Liver (tissue), 9 donors: ENCODE results near the gene TMEM231. TPM values are rescaled to one million over a fixed set of nuclear protein-coding genes. Genes with fewer than 3 reads are reported as not detected.
"Not testable (repeated sequence)": the region's sequence is repeated elsewhere in the genome, so short reads cannot be mapped to it uniquely, and the experiment has no call there.

ENCODE experiments used
- DNase-seq: peaks from one replicate; pipeline ENCODE4 v3.0.0-alpha.2; 2017; ENCODE audit warnings: low spot score
- H3K27ac ChIP-seq, 2 donors: one replicate each; pipeline ENCODE4 v1.7.0; 2013; ENCODE audit warnings: inconsistent platforms in 2 of 2, low read length in 2 of 2, control low read depth in 1 of 2, low read depth in 1 of 2, mild to moderate bottlenecking in 1 of 2
- H3K27me3 ChIP-seq, 4 donors: one replicate each; pipeline versions ENCODE4 v1.6.1 to v1.7.0; 2013; ENCODE audit warnings: low read length in 3 of 4, inconsistent platforms in 1 of 4, mild to moderate bottlenecking in 1 of 4, moderate library complexity in 1 of 4; ENCODE audit not compliant: control insufficient read depth in 4 of 4, insufficient read depth in 4 of 4
- H3K36me3 ChIP-seq, 4 donors: one replicate each; pipeline versions ENCODE4 v1.6.1 to v1.7.0; 2013; ENCODE audit warnings: low read length in 3 of 4, mild to moderate bottlenecking in 3 of 4, low read depth in 1 of 4, moderate library complexity in 1 of 4; ENCODE audit not compliant: control insufficient read depth in 4 of 4, insufficient read depth in 3 of 4
- H3K4me1 ChIP-seq, 4 donors: one replicate each; pipeline versions ENCODE4 v1.6.1 to v1.7.0; 2013; ENCODE audit warnings: low read length in 3 of 4, mild to moderate bottlenecking in 3 of 4, moderate library complexity in 1 of 4; ENCODE audit not compliant: control insufficient read depth in 4 of 4, insufficient read depth in 4 of 4
- H3K4me3 ChIP-seq, 3 donors: one replicate each; pipeline versions ENCODE4 v1.6.1 to v1.7.0; 2013; ENCODE audit warnings: low read length in 3 of 3, control low read depth in 1 of 3, low read depth in 1 of 3, mild to moderate bottlenecking in 1 of 3
- H3K9ac ChIP-seq, 2 donors: one replicate each; pipeline ENCODE4 v1.7.0; 2013; ENCODE audit warnings: low read length in 2 of 2, mild to moderate bottlenecking in 2 of 2, moderate library complexity in 2 of 2, control low read depth in 1 of 2, low read depth in 1 of 2
- H3K9me3 ChIP-seq, 4 donors: one replicate each; pipeline versions ENCODE4 v1.6.1 to v1.7.0; 2013; ENCODE audit warnings: low read length in 3 of 4; ENCODE audit not compliant: control insufficient read depth in 4 of 4
- EGR1 ChIP-seq, 2 donors: IDR thresholded peaks; 2 replicates each; pipeline ENCODE4 v1.6.1; 2016 to 2018; ENCODE audit warnings: antibody characterized with exemption in 2 of 2, low read depth in 2 of 2
- FOXA1 ChIP-seq: IDR thresholded peaks from 2 replicates; pipeline ENCODE4 v1.6.1; 2016; ENCODE audit warnings: antibody characterized with exemption
- HNF4A ChIP-seq, 2 donors: conservative IDR thresholded peaks; 2 replicates each; pipeline ENCODE4 v1.6.1; 2016; ENCODE audit warnings: antibody characterized with exemption in 2 of 2, mild to moderate bottlenecking in 2 of 2
- HNF4G ChIP-seq: IDR thresholded peaks from 2 replicates; pipeline ENCODE4 v1.6.1; 2016; ENCODE audit warnings: antibody characterized with exemption
- JUND ChIP-seq, 2 donors: IDR thresholded peaks; 2 replicates each; pipeline ENCODE4 v1.6.1; 2016; ENCODE audit warnings: antibody characterized with exemption in 2 of 2
- NR2F2 ChIP-seq: IDR thresholded peaks from 2 replicates; pipeline ENCODE4 v1.6.1; 2016; ENCODE audit warnings: antibody characterized with exemption
- RAD21 ChIP-seq, 2 donors: IDR thresholded peaks; 2 replicates each; pipeline ENCODE4 v1.6.1; 2016; ENCODE audit warnings: antibody characterized with exemption in 2 of 2, mild to moderate bottlenecking in 2 of 2
- REST ChIP-seq: IDR thresholded peaks from 2 replicates; pipeline ENCODE4 v1.6.1; 2016; ENCODE audit warnings: antibody characterized with exemption, mild to moderate bottlenecking
- RXRA ChIP-seq, 2 donors: IDR thresholded peaks; 2 replicates each; pipeline ENCODE4 v1.6.1; 2017 to 2018; ENCODE audit warnings: antibody characterized with exemption in 2 of 2, mild to moderate bottlenecking in 1 of 2
- SP1 ChIP-seq: IDR thresholded peaks from 2 replicates; pipeline ENCODE4 v1.6.1; 2018; ENCODE audit warnings: antibody characterized with exemption, mild to moderate bottlenecking
- TAF1 ChIP-seq: conservative IDR thresholded peaks from 2 replicates; pipeline ENCODE4 v1.6.1; 2016; ENCODE audit warnings: antibody characterized with exemption, mild to moderate bottlenecking
- ZBTB33 ChIP-seq: IDR thresholded peaks from 2 replicates; pipeline ENCODE4 v1.6.1; 2016; ENCODE audit warnings: antibody characterized with exemption
- WGBS: extraction: QIAGEN DNeasy Blood & Tissue Kit; methylation state at CpG from one replicate; pipeline ENCODE4 v1.1.7; 2013; 5-methylcytosine and 5-hydroxymethylcytosine counted together
- polyA plus RNA-seq, 2 donors: library from polyadenylated mRNA; stranded (reverse) in 1 of 2; unstranded in 1 of 2; fragments of 200-250 nt in 1 of 2; fragments of >200 nt in 1 of 2; fragmentation: Nextera tagmentation in 1 of 2; extraction: Ambion mirVana in 1 of 2; gene quantifications; one replicate each; pipeline versions ENCODE4 v1.2.1 to v1.2.3, GENCODE V29; 2013 to 2015
- total RNA-seq, 2 donors: library from RNA; depleted of rRNA; stranded (reverse); fragments of >200 nt; gene quantifications; one replicate each; pipeline ENCODE4 v1.2.3, GENCODE V29; 2014
- donor health status: healthy.
- donor health status: healthy.
- donor health status: healthy.
- donor health status: healthy.
- donor health status: healthy.

TMEM231 gene
- total and polyA plus RNA-seq, 4 donors = 0.60 to 2.1 (median 2.0) TPM

DNA sequence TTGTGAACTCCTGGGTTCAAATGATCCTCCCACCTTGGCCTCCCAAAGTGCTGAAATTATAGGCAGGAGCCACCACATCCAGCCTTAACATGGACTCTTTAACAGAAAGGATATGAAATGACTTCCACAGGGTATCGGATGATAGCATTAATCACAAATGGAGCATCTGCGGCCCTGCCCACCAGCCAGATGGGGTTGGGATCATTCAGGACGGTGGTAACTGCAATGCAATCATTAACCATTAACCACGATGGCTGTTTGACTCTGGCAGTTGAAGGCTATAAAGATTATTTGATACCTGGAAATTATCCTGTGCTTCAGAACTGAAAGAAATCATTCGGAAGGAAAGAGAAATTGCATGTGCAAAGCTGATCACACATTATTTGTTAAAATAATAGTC is 14.8 kb downstream of the TMEM231 start:
- no peaks in the 10 kb centered on the region for H3K27me3 ChIP-seq
- H3K27ac ChIP-seq = no peak overlapping the region
- WGBS = 59% methylated on average over 5 of the region's 5 CpGs
- no peak for DNase-seq
- H3K9me3 ChIP-seq = no peaks in the 10 kb centered on the region
- no peak overlapping the region for H3K4me3 ChIP-seq
- H3K36me3 ChIP-seq = no peaks in the 10 kb centered on the region
- H3K4me1 ChIP-seq = peaks cover 0 to 2% (median 0%) of the 10 kb centered on the region in 4 donors
- no peak overlapping the region for H3K9ac ChIP-seq
- no peak for TF ChIP-seq RAD21 (IDR thresholded peaks at IDR 0.05)
- no peak for TF ChIP-seq HNF4A (conservative IDR thresholded peaks at IDR 0.05)
- no peak for TF ChIP-seq TAF1

- H3K4me3 ChIP-seq, H3K4me1 ChIP-seq, H3K9ac ChIP-seq, H3K9me3 ChIP-seq, H3K27me3 ChIP-seq, H3K27ac ChIP-seq, DNase-seq, H3K36me3 ChIP-seq: not testable (repeated sequence)
- WGBS = 91% methylated on average over 7 of the region's 10 CpGs
Measured at GRCh38 chr16:75538882-75539565, 17.0 kb downstream of the TMEM231 start.

DNA sequence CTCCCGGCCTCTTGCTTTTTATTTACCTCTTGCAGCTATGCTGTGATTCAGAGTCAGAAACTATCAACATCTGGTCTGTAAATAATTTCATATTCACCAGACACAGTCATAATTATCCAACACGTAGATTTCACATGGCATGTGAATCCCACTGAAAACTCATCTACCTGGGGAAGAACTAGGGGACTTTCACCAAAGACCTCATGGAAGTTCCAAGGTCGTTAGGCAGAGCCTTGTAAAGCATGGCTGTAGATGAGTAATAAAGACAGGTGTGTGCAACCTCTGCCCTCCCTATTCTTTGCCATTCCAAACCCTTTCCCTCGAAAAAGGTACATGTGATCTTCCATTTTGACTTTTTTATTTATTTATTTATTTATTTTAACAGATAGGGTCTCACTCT is 18.3 kb downstream of the TMEM231 start:
- TF ChIP-seq RXRA (IDR thresholded peaks at IDR 0.05) (no peak), JUND (IDR thresholded peaks at IDR 0.05) (no peak)
- Histone ChIP-seq H3K9me3 (no peaks in the 10 kb centered on the region), H3K36me3 (no peaks in the 10 kb centered on the region), H3K27me3 (no peaks in the 10 kb centered on the region), H3K4me1 (peaks cover 0 to 2% (median 0%) of the 10 kb centered on the region in 4 donors), H3K9ac (no peak overlapping the region), H3K4me3 (no peak overlapping the region), H3K27ac (no peak overlapping the region)
- WGBS = 89% methylated on average over 4 of the region's 4 CpGs
- DNase-seq = no peak

GRCh38 chr16:75535901-75536300 is 20.2 kb downstream of the TMEM231 start, which contains the start of gene CHST5:
TSS of gene CHST5 (minus strand) at chr16:75536108. CDS start at chr16:75530384, 5,724 bp downstream.
- Histone ChIP-seq H3K9me3 (no peaks in the 10 kb centered on the region), H3K27ac (no peak within 1 kb of the TSS), H3K9ac (no peak within 1 kb of the TSS), H3K36me3 (no peaks in the 10 kb centered on the region), H3K4me3 (no peak within 1 kb of the TSS), H3K4me1 (peaks cover 0 to 2% (median 0%) of the 10 kb centered on the region in 4 donors), H3K27me3 (no peaks in the 10 kb centered on the region)
- WGBS = 84% methylated on average over 7 of the region's 7 CpGs
- no peak for TF ChIP-seq JUND (IDR thresholded peaks at IDR 0.05)
- TF ChIP-seq NR2F2 = no peak
- TF ChIP-seq EGR1 (IDR thresholded peaks at IDR 0.05; ENCODE audit: low read depth in 2 of 2) = no peak
- TF ChIP-seq FOXA1 = no peak
- TF ChIP-seq REST = no peak
- no peak for TF ChIP-seq SP1
- no peak for TF ChIP-seq ZBTB33
- TF ChIP-seq HNF4A (conservative IDR thresholded peaks at IDR 0.05) = no peak
- TF ChIP-seq HNF4G = no peak
- DNase-seq = no peak
